Stimulated activated CD8-positive, alpha-beta memory T cell treated with anti-CD3 and anti-CD28 coated beads, Interleukin-15, amount 100 ng/mL, for 1 hour (primary cell): ENCODE measurements around the gene KLHL24.
"Not testable (repeated sequence)": the region's sequence is repeated elsewhere in the genome, so short reads cannot be mapped to it uniquely, and the experiment has no call there.

Experiments used
- DNase-seq: peaks from one replicate; pipeline ENCODE4 v3.0.0-alpha.2; 2020; ENCODE audit warnings: low read depth

KLHL24 gene

GRCh38 chr3:183697610-183698317 is 62.3 kb downstream of the KLHL24 start, which contains the start of gene YEATS2:
TSS of gene YEATS2 (plus strand) at chr3:183697797. CDS start at chr3:183715163, 17,366 bp downstream.
- peak; percentile 27 for DNase-seq

GRCh38 chr3:183698318-183698751 is 62.9 kb downstream of the KLHL24 start:
- no peak for DNase-seq

GRCh38 chr3:183698756-183699155 is 63.3 kb downstream of the KLHL24 start:
- DNase-seq, result no peak

- no peak for DNase-seq
These were observed 64.0 kb downstream of the KLHL24 start for GRCh38 chr3:183699238-183699947.

GRCh38 chr3:183701744-183702143 is 66.3 kb downstream of the KLHL24 start:
- DNase-seq, result no peak

- DNase-seq, result not testable (repeated sequence)
These were observed 68.5 kb downstream of the KLHL24 start for GRCh38 chr3:183703892-183704291.

- no peak for DNase-seq
These were observed 74.8 kb downstream of the KLHL24 start for GRCh38 chr3:183710231-183710630.

- no peak for DNase-seq
These were observed 76.1 kb downstream of the KLHL24 start for GRCh38 chr3:183711516-183711915.

GRCh38 chr3:183714622-183715021 is 79.2 kb downstream of the KLHL24 start:
- DNase-seq, result no peak

GRCh38 chr3:183718012-183718411 is 82.6 kb downstream of the KLHL24 start:
- DNase-seq, result no peak

GRCh38 chr3:183725387-183725786 is 90.0 kb downstream of the KLHL24 start:
- DNase-seq, result no peak

GRCh38 chr3:183728204-183728603 is 92.8 kb downstream of the KLHL24 start:
- no peak for DNase-seq

GRCh38 chr3:183730361-183730760 is 94.9 kb downstream of the KLHL24 start:
- no peak for DNase-seq

GRCh38 chr3:183731611-183732010 is 96.2 kb downstream of the KLHL24 start:
- no peak for DNase-seq

- no peak for DNase-seq
These were observed 98.1 kb downstream of the KLHL24 start for GRCh38 chr3:183733553-183733952.
